Renal pelvis (tissue), 12 donors: Measurements from ENCODE around the gene TMEM63B. TPM values are rescaled to one million over a fixed set of nuclear protein-coding genes. Genes with fewer than 3 reads are reported as not detected.
"Not testable (repeated sequence)": the region's sequence is repeated elsewhere in the genome, so short reads cannot be mapped to it uniquely, and the experiment has no call there.

ENCODE experiments used
- DNase-seq: peaks from one replicate; pipeline ENCODE4 v3.0.0-alpha.2; 2013
- long read RNA-seq, 16 experiments: transcript quantifications; one replicate each; lab custom pipeline, GENCODE V29; 2026
- polyA plus RNA-seq, 3 donors: library from polyadenylated mRNA; unstranded; fragments of 120-200 nt; gene quantifications; one replicate each; pipeline ENCODE4 v1.2.1, GENCODE V29; 2013; ENCODE audit not compliant: insufficient read length in 3 of 3

TMEM63B gene
- polyA plus RNA-seq, result 10 to 100 TPM; 38.0 to 39.1 (median 38.3) TPM
- long read RNA-seq, donor 1, partial matches to known transcripts, result 0 of 2 reads
- long read RNA-seq, donor 1, other reads (novel, unspliced or antisense), result 0 of 2 reads
- long read RNA-seq, donor 2, partial matches to known transcripts, result 0 of 2 reads
- long read RNA-seq, donor 2, other reads (novel, unspliced or antisense), result 0 of 2 reads
- long read RNA-seq, donor 3, partial matches to known transcripts, result 0 of 1 reads
- long read RNA-seq, donor 3, other reads (novel, unspliced or antisense), result 0 of 1 reads
- long read RNA-seq, donor 4, partial matches to known transcripts, result 0 of 2 reads
- long read RNA-seq, donor 4, other reads (novel, unspliced or antisense), result 0 of 2 reads
- long read RNA-seq, donor 5, partial matches to known transcripts, result 0 of 2 reads
- long read RNA-seq, donor 5, other reads (novel, unspliced or antisense), result 0 of 2 reads
- long read RNA-seq, donor 6, partial matches to known transcripts, result 0 of 2 reads
- long read RNA-seq, donor 6, other reads (novel, unspliced or antisense), result 0 of 2 reads
- long read RNA-seq, donor 7, result 0 reads
- long read RNA-seq, donor 8, result 0 reads
- long read RNA-seq, donor 9, result 0 reads
- long read RNA-seq, donor 10, partial matches to known transcripts, result 0 of 1 reads
- long read RNA-seq, donor 10, other reads (novel, unspliced or antisense), result 0 of 1 reads
- long read RNA-seq, donor 11, partial matches to known transcripts, result 12 of 12 reads
- long read RNA-seq, donor 11, other reads (novel, unspliced or antisense), result 0 of 12 reads
- long read RNA-seq, donor 12, partial matches to known transcripts, result 21 of 23 reads
- long read RNA-seq, donor 12, other reads (novel, unspliced or antisense), result 0 of 23 reads
- long read RNA-seq, donor 13, result 0 reads
- long read RNA-seq, donor 14, partial matches to known transcripts, result 6 of 6 reads
- long read RNA-seq, donor 14, other reads (novel, unspliced or antisense), result 0 of 6 reads
- long read RNA-seq, donor 15, partial matches to known transcripts, result 0 of 3 reads
- long read RNA-seq, donor 15, other reads (novel, unspliced or antisense), result 0 of 3 reads
- long read RNA-seq, donor 16, partial matches to known transcripts, result 0 of 1 reads
- long read RNA-seq, donor 16, other reads (novel, unspliced or antisense), result 0 of 1 reads

DNA sequence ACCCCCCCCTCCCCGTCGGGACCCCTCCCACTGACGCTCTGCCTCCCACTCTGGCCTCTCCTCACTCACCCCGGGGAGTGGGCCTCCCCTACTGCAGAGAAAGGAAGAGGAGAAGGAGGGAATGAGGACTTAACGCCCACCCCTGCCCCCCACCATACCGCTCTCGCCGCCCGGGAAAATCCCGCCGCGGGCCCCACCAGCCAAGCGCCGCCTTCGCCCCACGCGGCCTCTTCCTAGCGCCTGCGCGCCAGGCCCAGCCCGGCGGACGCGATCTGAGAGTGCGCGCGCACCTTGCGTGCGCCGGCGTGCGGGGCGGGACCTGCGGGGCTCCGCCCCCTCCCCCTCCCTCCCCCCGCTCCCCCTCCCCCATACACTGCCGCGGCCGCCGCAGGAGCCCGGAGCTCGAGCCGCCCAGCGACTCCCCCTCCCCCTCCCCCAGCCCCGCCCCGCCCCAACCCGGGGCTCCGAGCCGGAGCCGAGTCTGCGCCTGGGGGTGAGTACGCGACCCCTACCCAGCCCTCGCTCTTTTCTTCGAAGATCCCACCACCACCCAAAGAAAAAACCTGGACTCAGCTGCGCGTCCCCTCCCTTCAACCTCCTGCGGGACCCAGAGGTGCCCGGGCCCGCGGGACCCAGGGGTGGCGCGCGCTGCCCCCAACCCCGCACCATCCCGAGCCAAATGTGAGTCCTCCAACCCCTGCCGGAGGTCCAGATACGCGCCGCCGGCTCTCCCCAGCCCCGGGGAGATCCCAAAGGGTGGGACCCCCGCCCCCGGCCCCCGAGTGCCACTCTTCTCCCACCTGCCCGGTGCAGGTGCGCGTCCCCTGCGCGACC, at the start of gene TMEM63B, which contains the start of gene MRPL14:
Gene TMEM63B (plus strand): TSS at position 369 of the 834 bp plus-strand sequence. CDS start 7,031 bp downstream, outside the sequence.
Gene MRPL14 (minus strand): TSS at position 267 of the 834 bp plus-strand sequence. CDS start 10,841 bp downstream, outside the sequence.
- DNase-seq, result peak; percentile 86

DNA sequence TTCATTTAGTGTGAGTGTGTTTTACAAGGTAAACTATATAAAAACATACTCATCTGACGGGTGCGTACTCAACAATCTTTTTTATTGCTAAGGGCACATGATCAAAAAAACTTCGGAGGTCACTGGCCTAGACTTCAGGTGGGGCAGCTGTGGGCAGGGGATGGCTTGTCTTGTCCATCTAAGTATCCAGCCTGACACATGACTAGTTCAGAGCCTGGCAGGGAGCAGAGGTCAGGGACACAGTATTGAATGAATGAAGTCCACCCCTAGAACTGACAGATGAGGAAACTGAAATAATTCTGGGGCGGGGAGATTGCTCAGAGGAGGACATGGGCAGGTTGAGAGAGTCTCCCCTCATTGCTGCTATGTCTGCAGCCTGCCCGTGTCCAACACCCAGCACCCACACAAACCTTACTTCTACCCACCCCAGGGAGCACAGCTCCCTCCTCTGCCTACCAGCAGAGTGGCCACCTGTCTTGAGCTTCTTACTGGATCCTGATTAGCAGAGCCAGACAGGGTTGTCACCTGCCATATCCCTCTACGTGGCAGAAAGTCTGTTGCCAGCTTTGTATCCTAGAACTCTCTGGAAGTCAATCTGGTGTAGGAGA, 49.0 kb upstream of the TMEM63B start:
- DNase-seq, result no peak

- DNase-seq, result peak; percentile 79
Observed at GRCh38 chr6:44078827-44079671, 48.3 kb upstream of the TMEM63B start.

GRCh38 chr6:44079672-44080071, 47.7 kb upstream of the TMEM63B start:
- no peak for DNase-seq

DNA sequence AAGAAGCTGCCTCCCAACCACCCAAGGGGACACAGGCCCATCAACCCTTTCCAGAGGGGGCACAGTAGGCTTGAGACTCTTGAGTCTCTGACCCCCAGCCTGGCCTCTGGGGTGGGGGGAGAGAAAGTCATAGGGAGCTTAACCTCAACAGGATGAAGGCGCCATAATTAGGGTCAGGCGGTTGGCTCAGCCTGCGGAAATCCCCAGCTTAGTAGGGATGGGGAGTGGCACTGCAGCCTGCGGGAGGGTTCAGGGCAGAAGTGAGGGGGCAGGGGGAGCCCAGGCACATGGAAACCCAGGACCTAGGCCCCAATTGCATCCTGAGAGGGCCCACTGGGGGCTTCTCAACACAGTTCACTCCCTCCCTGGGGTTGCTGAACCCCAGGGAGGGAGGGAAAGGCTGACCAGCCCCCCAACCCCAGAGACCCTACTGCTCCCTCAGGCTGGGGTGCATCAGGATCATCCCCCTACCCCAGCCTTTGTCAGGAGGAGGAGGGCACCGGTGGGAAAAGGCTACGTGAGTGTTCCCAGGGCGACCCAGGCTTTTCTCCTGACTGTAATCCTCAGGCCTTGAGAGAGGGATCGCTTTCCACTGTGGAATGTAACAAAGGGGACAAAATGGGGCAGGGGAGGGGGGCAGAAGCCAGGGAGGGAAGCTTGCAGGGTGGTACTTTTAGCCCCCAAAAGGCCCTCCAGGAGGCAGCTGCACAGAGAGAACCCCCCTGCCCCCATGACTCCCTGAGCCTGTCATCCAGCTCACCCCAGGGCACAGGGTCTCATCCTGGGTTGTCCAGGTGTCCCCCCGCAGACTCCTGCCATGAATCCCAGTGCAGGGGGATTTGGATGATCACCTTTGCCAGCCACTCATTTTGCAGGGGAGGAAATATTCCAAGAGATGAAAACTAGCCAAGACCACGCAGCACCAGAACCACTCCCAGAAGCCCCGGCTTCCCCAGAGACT, 46.5 kb upstream of the TMEM63B start:
- DNase-seq, result no peak

DNA sequence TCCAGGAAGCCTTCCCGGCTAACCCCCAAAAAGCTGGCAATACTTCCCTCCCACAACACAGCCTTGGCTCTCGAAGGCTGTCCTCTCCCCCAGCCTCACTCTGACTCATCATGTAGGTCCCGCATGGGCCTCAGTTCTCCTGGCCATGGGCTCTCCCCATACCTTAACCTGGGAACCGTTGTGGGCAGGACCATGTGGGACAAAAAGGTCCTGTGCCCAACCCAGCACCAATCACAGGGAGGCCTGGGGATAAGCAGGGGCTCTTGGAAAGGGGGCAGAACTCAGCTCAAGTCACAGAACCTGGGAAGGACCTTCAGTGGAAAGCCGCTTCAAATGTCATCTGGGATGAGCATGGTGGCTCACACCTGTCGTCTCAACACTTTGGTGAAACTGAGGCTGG, 45.6 kb upstream of the TMEM63B start:
- DNase-seq, result no peak

DNA sequence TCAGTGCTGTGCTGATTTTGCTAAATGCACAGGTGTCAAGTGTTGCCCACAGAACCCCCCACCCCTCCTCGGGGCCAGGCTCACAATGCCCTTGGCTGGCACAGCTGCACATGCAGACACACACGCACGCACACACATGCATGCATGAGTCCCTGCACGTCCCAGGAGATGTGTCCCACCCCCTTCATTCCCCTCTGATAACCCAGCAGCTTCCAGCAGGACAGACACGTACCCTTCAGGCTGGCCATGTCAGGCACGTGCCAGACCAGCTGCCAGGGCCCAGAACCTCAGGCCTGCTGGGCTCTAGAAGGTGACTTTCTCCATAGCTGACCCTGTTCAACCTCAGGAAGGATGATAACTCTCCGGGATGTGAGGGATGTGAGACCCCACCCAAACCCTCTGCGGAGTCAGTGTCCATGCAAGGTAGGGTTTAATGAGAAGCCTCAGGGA, 44.5 kb upstream of the TMEM63B start:
- DNase-seq, result no peak

DNA sequence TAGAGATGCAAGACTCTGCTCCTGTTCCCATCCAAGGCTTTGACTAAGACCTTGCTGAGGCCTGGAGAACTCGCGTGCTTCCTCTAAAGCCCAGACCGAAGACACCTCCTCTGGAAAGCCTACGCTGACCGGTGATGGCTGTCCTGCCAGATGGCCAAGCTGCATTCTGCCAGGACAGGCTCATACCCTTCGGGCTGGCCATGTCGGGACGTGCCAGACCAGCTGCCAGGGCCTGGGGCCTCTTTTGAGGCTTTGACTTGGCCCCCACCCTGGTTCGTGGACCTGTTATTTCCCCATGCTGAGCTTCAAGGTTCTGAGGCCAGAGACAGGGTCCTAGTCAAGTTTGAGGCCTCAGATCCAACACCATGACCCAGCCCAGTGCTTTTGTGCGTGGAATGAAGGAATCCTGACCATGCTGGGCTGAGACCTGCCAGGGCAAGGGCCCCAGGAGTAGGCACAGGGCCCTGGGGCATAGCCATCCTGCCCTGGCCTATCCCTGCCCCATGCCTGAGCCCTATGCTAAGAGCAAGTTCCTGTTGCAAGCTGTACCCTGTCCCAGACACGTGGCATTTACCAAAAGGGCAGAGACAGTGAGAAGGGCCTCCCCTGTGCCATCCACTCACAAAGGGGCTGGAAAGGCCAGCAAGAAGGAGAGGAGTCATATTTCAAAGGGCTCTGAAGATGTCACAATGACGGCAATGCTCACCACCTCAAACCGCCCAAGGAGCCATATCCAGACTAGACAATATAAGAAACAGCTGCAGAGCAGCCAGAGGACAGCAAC, 42.9 kb upstream of the TMEM63B start:
- peak; percentile 66 for DNase-seq

DNA sequence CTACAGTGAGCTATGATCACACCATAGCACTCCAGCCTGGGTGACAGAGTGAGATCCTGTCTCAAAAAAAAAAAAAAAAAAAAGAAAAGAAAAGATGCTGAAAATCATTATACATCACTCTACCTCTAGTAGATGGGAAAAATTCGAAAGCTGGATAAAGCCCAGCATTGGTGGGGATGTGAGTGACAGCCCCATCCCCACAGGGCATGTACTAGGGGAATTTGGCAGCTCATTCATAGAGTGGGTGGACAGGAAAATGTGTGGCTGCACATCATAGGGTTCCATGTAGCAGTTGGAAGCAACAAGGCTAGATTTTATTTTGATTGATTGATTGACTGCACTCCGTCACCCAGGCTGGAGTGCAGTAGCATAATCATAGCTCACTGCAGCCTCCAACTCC, 42.1 kb upstream of the TMEM63B start:
- DNase-seq, result no peak

DNA sequence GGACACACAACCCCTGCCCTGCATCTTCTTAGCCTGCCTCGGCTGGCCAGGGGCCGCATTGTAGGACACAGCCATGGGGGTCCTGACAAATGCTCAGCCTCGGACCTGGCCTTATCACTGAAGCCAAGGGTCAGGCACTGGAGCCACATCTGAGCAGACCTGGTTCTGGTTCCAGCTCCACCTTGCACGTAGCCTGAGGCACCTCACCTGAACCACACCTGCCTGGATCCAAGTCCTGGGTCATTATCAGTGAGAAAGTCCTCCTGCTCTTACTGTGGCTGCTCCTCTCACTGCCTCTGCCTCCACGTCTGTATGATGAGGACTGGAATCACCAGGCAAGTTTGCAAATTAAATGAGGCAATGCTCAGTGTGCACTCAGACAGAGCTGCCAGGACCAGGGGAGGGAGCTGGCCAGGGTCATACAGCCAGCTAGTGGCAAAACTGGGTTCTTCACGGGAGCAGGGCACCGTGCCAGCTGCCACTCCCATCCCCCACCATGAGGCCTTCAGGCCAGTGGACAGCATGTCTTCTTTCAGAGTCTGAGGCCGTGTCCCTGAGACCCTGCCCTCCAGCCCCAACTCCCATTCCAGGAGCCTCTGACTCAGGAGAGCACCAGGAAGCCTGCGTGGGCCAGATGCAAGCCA, 40.3 kb upstream of the TMEM63B start:
- no peak for DNase-seq

- no peak for DNase-seq
Observed at GRCh38 chr6:44087623-44088022, 39.7 kb upstream of the TMEM63B start.

DNA sequence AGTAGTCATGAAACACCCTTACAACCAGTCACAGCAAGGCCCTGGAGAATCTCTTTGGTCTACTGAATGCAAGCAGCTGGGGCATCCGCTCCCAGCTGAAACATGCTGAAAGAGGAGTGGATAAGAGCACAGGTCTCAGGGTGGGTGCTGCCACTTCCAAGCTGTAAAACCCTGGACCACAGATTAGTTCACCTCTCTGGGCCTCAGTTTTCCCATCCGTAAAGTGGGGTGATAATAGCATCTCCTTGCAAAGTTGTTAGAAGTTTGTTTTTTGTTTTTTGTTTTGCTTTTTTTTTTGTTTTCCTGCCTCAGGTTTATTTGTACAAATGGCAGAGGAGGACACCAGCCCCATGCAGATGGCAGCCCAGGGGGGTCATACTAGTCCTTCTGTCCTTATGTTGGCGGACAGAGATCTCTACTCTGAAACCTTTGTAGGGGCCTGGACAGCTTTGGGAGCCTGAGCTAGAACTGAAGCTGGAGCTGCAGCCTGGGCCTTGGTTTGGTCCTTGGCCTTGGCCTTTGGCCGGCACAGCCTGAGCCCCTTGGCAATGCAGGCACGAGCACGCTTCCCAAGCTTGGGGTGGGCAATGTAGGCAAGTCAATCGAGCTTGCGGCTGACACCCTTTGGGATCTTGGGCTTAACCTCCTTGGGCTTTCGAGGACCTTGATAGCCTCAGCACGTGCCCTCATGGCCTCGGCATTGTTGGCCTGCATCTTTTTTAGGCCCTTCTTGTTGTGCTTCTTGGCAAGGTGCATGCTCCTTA, 38.3 kb upstream of the TMEM63B start:
- no peak for DNase-seq

DNA sequence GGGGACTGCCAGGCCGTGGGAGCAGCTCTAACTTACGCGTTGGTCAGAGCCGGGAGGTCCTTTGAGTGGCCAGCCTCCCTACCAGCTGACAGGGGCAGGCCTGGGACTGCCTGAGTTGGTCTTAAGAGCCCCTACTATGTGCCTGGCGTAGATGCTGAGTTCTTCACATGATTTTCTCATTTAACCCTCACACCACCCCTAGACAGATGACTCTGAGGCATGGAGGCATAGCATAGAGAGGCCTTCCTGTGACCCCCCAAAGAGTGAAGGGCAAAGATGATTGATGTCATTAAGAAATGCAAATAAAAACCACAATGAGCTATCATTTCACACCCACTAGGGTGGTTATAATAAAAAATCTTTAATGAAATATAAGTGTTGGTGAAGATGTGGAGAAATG, 36.9 kb upstream of the TMEM63B start:
- DNase-seq, result no peak

DNA sequence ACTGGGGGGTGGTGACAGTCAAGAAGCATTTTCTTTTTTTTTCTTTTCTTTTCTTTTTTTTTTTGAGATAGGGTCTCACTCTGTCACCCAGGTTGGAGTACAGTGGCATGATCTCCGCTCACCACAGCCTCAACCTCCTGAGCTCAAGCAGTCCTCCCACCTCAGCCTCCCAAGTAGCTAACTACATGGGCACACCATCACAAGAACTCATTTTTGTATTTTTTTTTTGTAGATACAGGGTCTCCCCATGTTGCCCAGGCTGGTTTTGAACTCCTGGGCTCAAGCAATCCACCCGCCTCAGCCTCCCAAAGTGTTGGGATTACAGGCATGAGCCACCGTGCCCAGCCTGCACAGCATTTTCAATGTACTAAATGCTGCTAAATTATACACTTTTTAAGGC, 36.0 kb upstream of the TMEM63B start:
- DNase-seq, result not testable (repeated sequence)

DNA sequence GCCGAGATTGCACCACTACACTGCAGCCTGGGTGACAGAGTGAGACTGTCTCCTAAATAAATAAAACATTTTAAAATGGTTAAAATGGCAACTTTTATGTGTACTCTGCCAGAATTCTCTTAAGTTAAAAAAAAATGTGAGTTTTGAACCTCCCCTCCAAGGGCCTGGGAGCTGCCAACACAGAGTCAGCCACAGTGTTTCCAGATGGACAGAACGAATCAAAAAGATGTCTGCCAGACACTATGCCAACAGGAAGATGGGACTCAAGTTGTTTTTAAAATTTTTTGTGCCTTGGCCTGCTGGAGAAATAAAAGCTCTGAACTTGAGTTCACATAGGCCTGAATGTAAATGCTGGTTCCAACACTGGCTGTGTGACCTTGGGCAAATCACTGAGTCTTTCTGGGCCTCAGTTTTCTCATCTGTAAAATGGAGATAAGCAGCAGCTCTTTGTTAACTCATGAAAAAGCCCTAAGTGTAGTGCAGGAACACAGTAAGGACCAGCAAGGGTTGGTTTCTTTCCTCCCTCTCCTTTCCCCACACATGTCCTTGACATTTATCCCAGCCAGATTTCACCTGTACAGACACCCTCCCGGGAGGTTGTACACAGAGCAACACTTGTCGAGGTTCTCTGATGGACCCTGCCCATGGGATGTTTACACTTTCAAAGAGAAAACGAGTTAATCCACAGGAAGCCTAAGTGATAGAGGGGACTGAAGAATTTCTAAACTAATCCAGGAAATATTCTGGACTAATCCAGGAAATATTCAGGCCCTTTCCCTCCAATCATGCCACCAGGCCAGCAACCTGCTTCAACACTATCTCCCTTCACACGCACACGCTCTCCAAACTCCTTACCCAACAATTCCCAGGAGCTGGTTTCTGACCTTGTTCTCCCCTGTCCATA, 35.1 kb upstream of the TMEM63B start:
- no peak for DNase-seq
